ENCODE measurements around the gene TPSAB1. TPM values are rescaled to one million over a fixed set of nuclear protein-coding genes. Genes with fewer than 3 reads are reported as not detected.

The TPSAB1 gene
- total RNA-seq, 1 experiment from 2014 or later = not detected

- no peak for DNase-seq (ENCODE audit: low read depth)
These were observed 30.0 kb upstream of the TPSAB1 start for GRCh38 chr16:1210461-1210860.

- DNase-seq (ENCODE audit: low read depth) = no peak
These were observed 28.8 kb upstream of the TPSAB1 start for GRCh38 chr16:1211451-1212268.

- DNase-seq (ENCODE audit: low read depth) = no peak
These were observed 27.8 kb upstream of the TPSAB1 start for GRCh38 chr16:1212616-1213194.

- no peak for DNase-seq (ENCODE audit: low read depth)
These were observed 27.3 kb upstream of the TPSAB1 start for GRCh38 chr16:1213231-1213630.

GRCh38 chr16:1213796-1214372 lies 26.6 kb upstream of the TPSAB1 start:
- DNase-seq (ENCODE audit: low read depth) = no peak

GRCh38 chr16:1214719-1215118 lies 25.8 kb upstream of the TPSAB1 start:
- no peak for DNase-seq (ENCODE audit: low read depth)

- DNase-seq (ENCODE audit: low read depth) = no peak
These were observed 24.8 kb upstream of the TPSAB1 start for GRCh38 chr16:1215574-1216295.

- DNase-seq (ENCODE audit: low read depth) = peak; percentile 40
These were observed 24.2 kb upstream of the TPSAB1 start for GRCh38 chr16:1216296-1216619.

GRCh38 chr16:1216681-1217400 lies 23.7 kb upstream of the TPSAB1 start:
- DNase-seq (ENCODE audit: low read depth) = no peak

GRCh38 chr16:1217526-1217925 lies 23.0 kb upstream of the TPSAB1 start:
- no peak for DNase-seq (ENCODE audit: low read depth)

GRCh38 chr16:1218061-1218929 lies 22.2 kb upstream of the TPSAB1 start:
- no peak for DNase-seq (ENCODE audit: low read depth)

GRCh38 chr16:1218930-1219611 lies 21.4 kb upstream of the TPSAB1 start:
- DNase-seq (ENCODE audit: low read depth) = no peak

GRCh38 chr16:1220098-1220728 lies 20.3 kb upstream of the TPSAB1 start:
- no peak for DNase-seq (ENCODE audit: low read depth)

GRCh38 chr16:1220841-1221627 lies 19.5 kb upstream of the TPSAB1 start:
- no peak for DNase-seq (ENCODE audit: low read depth)

- DNase-seq (ENCODE audit: low read depth) = no peak
These were observed 18.6 kb upstream of the TPSAB1 start for GRCh38 chr16:1221628-1222552.

GRCh38 chr16:1222553-1223354 lies 17.8 kb upstream of the TPSAB1 start:
- no peak for DNase-seq (ENCODE audit: low read depth)

Data from Daoy (cell line).